ENCODE data around the gene RAB35.

RAB35 gene

GRCh38 chr12:120132863-120133385, 16.4 kb upstream of the RAB35 start:
- no peak for DNase-seq (ENCODE audit: low read depth, low spot score)

GRCh38 chr12:120132054-120132836, 15.7 kb upstream of the RAB35 start:
- no peak for DNase-seq (ENCODE audit: low read depth, low spot score)

GRCh38 chr12:120131116-120131515, 14.6 kb upstream of the RAB35 start:
- DNase-seq (ENCODE audit: low read depth, low spot score) = no peak

- DNase-seq (ENCODE audit: low read depth, low spot score) = no peak
These were observed 13.5 kb upstream of the RAB35 start for GRCh38 chr12:120130011-120130410.

GRCh38 chr12:120126635-120127005, 10.1 kb upstream of the RAB35 start:
- no peak for DNase-seq (ENCODE audit: low read depth, low spot score)

GRCh38 chr12:120125792-120126634, 9.5 kb upstream of the RAB35 start:
- DNase-seq (ENCODE audit: low read depth, low spot score) = no peak

GRCh38 chr12:120125029-120125428, 8.5 kb upstream of the RAB35 start:
- no peak for DNase-seq (ENCODE audit: low read depth, low spot score)

GRCh38 chr12:120121766-120122293, 5.3 kb upstream of the RAB35 start:
- no peak for DNase-seq (ENCODE audit: low read depth, low spot score)

- DNase-seq (ENCODE audit: low read depth, low spot score) = no peak
These were observed 4.8 kb upstream of the RAB35 start for GRCh38 chr12:120121343-120121742.

GRCh38 chr12:120119271-120119973, 2.9 kb upstream of the RAB35 start:
- no peak for DNase-seq (ENCODE audit: low read depth, low spot score)

- DNase-seq (ENCODE audit: low read depth, low spot score) = no peak
These were observed 1.9 kb upstream of the RAB35 start for GRCh38 chr12:120118321-120119061.

- no peak for DNase-seq (ENCODE audit: low read depth, low spot score)
These were observed 1.4 kb upstream of the RAB35 start for GRCh38 chr12:120117961-120118320.

GRCh38 chr12:120116792-120117651, 469 bp upstream of the RAB35 start:
- DNase-seq (ENCODE audit: low read depth, low spot score) = peak; percentile 75

- no peak for DNase-seq (ENCODE audit: low read depth, low spot score)
These were observed 687 bp downstream of the RAB35 start for GRCh38 chr12:120115692-120116440.

GRCh38 chr12:120115066-120115465, 1.5 kb downstream of the RAB35 start:
- DNase-seq (ENCODE audit: low read depth, low spot score) = no peak

GRCh38 chr12:120110550-120111501, 5.7 kb downstream of the RAB35 start:
- DNase-seq (ENCODE audit: low read depth, low spot score) = no peak

- no peak for DNase-seq (ENCODE audit: low read depth, low spot score)
These were observed 6.8 kb downstream of the RAB35 start for GRCh38 chr12:120109570-120110267.

GRCh38 chr12:120106151-120106550, 10.4 kb downstream of the RAB35 start:
- DNase-seq (ENCODE audit: low read depth, low spot score) = no peak

Data from brain pericyte (primary cell).